Measurements from ENCODE around the gene WDR88. TPM values are rescaled to one million over a fixed set of nuclear protein-coding genes. Genes with fewer than 3 reads are reported as not detected.
A peak's percentile ranks its signal among the peaks of the same experiment; 100 is the strongest.

WDR88 gene
- total RNA-seq, 4 donors from 2014 or later: not detected

- Histone ChIP-seq H3K9me3 (no peaks in the 10 kb centered on the region), H3K4me1 (peaks cover 0 to 18% (median 5%) of the 10 kb centered on the region in 4 donors), H3K27me3 (no peaks in the 10 kb centered on the region), H3K36me3 (peaks cover 0 to 44% (median 15%) of the 10 kb centered on the region in 4 donors), H3K4me3 (no peak overlapping the region), H3K27ac (no peak overlapping the region)
- 80% methylated on average over 4 of the region's 4 CpGs; no CpG with 5 or more reads in 1 of the 2 donors for WGBS, 2 donors (ENCODE audit: low coverage in 1 of 2)
- no peak for TF ChIP-seq EP300 (IDR thresholded peaks at IDR 0.05; ENCODE audit: low read depth)
- no peak for TF ChIP-seq CTCF (IDR thresholded peaks at IDR 0.05)
- no peak for TF ChIP-seq POLR2AphosphoS5 (IDR thresholded peaks at IDR 0.05)
- no peak for TF ChIP-seq POLR2A (IDR thresholded peaks at IDR 0.05)
- in situ Hi-C loops (cut with MboI; ENCODE audit: low pct_ligation_motif_present in 1 of 4, low pct_unique_long_range_greater_than_20kb in 1 of 4, low sequenced_read_pairs in 3 of 4): loop anchor here in 1 of 4 donors (25.0 kb wide), 1 partner anchor 111 kb away; no protein-coding TSS in a partner anchor
- peak; percentile 39 for DNase-seq
- intact Hi-C loops (cut with DNase I; ENCODE audit: low total_unique reads): no loop called here
Observed at GRCh38 chr19:33098055-33098534, 33.8 kb upstream of the WDR88 start.

- TF ChIP-seq POLR2A (IDR thresholded peaks at IDR 0.05) (no peak), EP300 (IDR thresholded peaks at IDR 0.05; ENCODE audit: low read depth) (no peak), POLR2AphosphoS5 (IDR thresholded peaks at IDR 0.05) (peak in 1 of 3 donors; percentile 20)
- in situ Hi-C loops (cut with MboI; ENCODE audit: low pct_ligation_motif_present in 1 of 4, low pct_unique_long_range_greater_than_20kb in 1 of 4, low sequenced_read_pairs in 3 of 4) (loop anchor here in 2 of 4 donors (25.0 kb wide), 1 partner anchor 114 kb away; no protein-coding TSS in a partner anchor), intact Hi-C loops (cut with DNase I; ENCODE audit: low total_unique reads) (no loop called here)
- peak; percentile 81 for DNase-seq
- Histone ChIP-seq H3K9me3 (no peaks in the 10 kb centered on the region), H3K4me1 (peaks cover 0 to 10% (median 3%) of the 10 kb centered on the region in 4 donors), H3K27ac (peak overlapping the region; percentile 22 to 72 (median 66)), H3K36me3 (peaks cover 0 to 29% (median 14%) of the 10 kb centered on the region in 4 donors), H3K27me3 (no peaks in the 10 kb centered on the region), H3K4me3 (no peak overlapping the region)
- 65 to 68% methylated on average over 4 to 10 of the region's 10 CpGs for WGBS, 2 donors (ENCODE audit: low coverage in 1 of 2)
Observed at GRCh38 chr19:33100894-33101644, 30.8 kb upstream of the WDR88 start.

GRCh38 chr19:33102893-33103292, 29.0 kb upstream of the WDR88 start:
- TF ChIP-seq POLR2A (IDR thresholded peaks at IDR 0.05): no peak
- TF ChIP-seq CTCF (IDR thresholded peaks at IDR 0.05): no peak
- no peak for TF ChIP-seq POLR2AphosphoS5 (IDR thresholded peaks at IDR 0.05)
- TF ChIP-seq EP300 (IDR thresholded peaks at IDR 0.05; ENCODE audit: low read depth): no peak
- Histone ChIP-seq H3K9me3 (no peaks in the 10 kb centered on the region), H3K4me1 (peaks cover 0 to 10% (median 2%) of the 10 kb centered on the region in 4 donors), H3K27me3 (no peaks in the 10 kb centered on the region), H3K36me3 (peaks cover 0 to 30% (median 9%) of the 10 kb centered on the region in 4 donors), H3K27ac (no peak overlapping the region), H3K4me3 (no peak overlapping the region)
- WGBS, 2 donors (ENCODE audit: low coverage in 1 of 2): 95 to 96% methylated on average over 2 to 6 of the region's 6 CpGs
- in situ Hi-C loops (cut with MboI; ENCODE audit: low pct_ligation_motif_present in 1 of 4, low pct_unique_long_range_greater_than_20kb in 1 of 4, low sequenced_read_pairs in 3 of 4): loop anchor here in 2 of 4 donors (25.0 kb wide), 1 partner anchor 116 kb away; no protein-coding TSS in a partner anchor
- intact Hi-C loops (cut with DNase I; ENCODE audit: low total_unique reads): no loop called here
- no peak for DNase-seq

- Histone ChIP-seq H3K4me3 (no peak overlapping the region), H3K27me3 (no peaks in the 10 kb centered on the region), H3K9me3 (no peaks in the 10 kb centered on the region), H3K36me3 (peaks cover 0 to 64% (median 20%) of the 10 kb centered on the region in 4 donors), H3K4me1 (no peaks in the 10 kb centered on the region), H3K27ac (no peak overlapping the region)
- no peak for DNase-seq
- in situ Hi-C loops (cut with MboI; ENCODE audit: low pct_ligation_motif_present in 1 of 4, low pct_unique_long_range_greater_than_20kb in 1 of 4, low sequenced_read_pairs in 3 of 4): loop anchor here in 2 of 4 donors (25.0 kb wide), 1 partner anchor 121 kb away; no protein-coding TSS in a partner anchor
- intact Hi-C loops (cut with DNase I; ENCODE audit: low total_unique reads): no loop called here
- 91 to 95% methylated on average over 4 to 10 of the region's 10 CpGs for WGBS, 2 donors (ENCODE audit: low coverage in 1 of 2)
- TF ChIP-seq POLR2AphosphoS5 (IDR thresholded peaks at IDR 0.05): no peak
- TF ChIP-seq CTCF (IDR thresholded peaks at IDR 0.05): no peak
- no peak for TF ChIP-seq EP300 (IDR thresholded peaks at IDR 0.05; ENCODE audit: low read depth)
- TF ChIP-seq POLR2A (IDR thresholded peaks at IDR 0.05): no peak
Observed at GRCh38 chr19:33108161-33108560, 23.8 kb upstream of the WDR88 start.

All from transverse colon (tissue), 4 donors.